ENCODE results near the gene ADCY3.

Gene ADCY3

DNA sequence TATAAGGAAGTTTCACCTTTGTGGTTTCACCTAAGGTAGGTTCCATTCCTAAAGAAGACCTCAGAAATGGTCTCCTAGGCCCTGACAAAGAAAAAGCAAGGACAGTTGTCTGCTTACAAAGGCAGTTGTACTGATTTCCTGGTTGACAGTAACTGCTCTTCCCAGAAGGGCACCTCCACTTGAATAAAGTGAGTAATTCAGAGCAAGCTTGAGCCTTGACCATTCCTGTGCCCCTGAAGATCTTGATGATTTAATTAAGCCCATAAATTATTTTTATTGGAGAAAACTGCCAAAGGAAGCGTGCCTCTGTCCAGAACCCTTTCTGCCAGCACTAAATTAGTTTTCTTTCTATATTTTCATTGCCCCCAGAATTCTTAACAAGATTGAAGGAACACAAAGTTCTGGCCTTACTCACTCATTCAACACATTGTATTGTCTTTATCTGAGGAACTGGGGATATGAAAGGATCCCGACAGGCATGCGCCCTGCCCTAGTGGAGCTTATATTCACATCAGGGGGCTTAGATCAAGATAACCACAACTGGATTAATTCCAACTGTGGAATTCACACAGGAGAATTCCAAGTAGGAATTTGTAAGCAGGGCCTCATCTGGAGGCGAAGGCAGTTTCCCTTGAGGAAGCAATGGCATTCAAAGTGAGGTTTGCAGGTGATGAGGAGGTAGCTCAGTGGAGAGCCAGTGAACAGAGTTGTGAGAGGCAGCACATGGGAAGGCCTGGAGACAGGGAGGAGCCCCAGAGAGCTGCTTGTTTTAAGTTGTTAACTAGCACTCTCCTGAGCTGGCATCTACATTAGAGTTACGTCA is 148.1 kb downstream of the ADCY3 start:
- FAIRE-seq, result no peak

DNA sequence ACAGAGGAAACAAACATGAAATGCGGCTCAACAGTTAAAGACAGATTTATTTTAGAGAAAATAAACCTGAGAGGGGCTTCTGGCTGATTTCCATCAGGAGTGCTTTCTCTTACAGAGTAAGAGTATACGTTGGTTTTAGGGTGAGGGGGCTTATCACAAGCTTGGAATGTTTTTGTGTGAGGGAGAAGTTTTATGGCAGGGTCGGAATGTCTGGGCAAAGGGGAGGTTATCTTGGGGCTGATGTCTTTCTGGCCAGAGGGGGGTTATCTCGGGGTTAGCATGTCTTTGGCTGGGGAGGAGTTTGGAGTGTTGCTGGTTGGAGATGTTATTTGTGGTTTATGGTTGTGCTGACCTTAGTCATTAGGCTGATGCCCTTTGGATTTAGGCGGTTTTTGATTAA is 149.0 kb downstream of the ADCY3 start:
- no peak for DNase-seq (ENCODE audit: low spot score)
- FAIRE-seq, result no peak

More for the DNA sequence above, 148.1 kb downstream of the ADCY3 start:
- DNase-seq (ENCODE audit: low spot score), result no peak
